HepG2 (cell line): ENCODE results near the gene RPF1. TPM values are rescaled to one million over a fixed set of nuclear protein-coding genes. Genes with fewer than 3 reads are reported as not detected.
A peak's percentile ranks its signal among the peaks of the same experiment; 100 is the strongest.

ENCODE experiments used
- ARHGAP35 ChIP-seq: sonication (generic); formaldehyde crosslinking; IDR thresholded peaks from 2 replicates; pipeline ENCODE4 v1.9.0; 2022; ENCODE audit warnings: mild to moderate bottlenecking, inconsistent platforms, moderate library complexity, missing genetic modification reagents, borderline replicate concordance
- ARNT2 ChIP-seq: sonication (generic); formaldehyde crosslinking; IDR thresholded peaks from 2 replicates; pipeline ENCODE4 v1.8.0; 2022; ENCODE audit warnings: mild to moderate bottlenecking, low read depth, missing genetic modification reagents, moderate library complexity
- HDAC1 ChIP-seq: sonication (generic); formaldehyde crosslinking; IDR thresholded peaks from 2 replicates; pipeline ENCODE4 v1.5.1; 2020; ENCODE audit warnings: mild to moderate bottlenecking, missing genetic modification reagents
- HNF1B ChIP-seq: sonication (generic); formaldehyde crosslinking; IDR thresholded peaks from 2 replicates; pipeline ENCODE4 v1.5.1; 2020; ENCODE audit warnings: mild to moderate bottlenecking, moderate library complexity, missing genetic modification reagents
- IKZF1 ChIP-seq: fragments of 450-650 bp; IDR thresholded peaks from 2 replicates; pipeline ENCODE4 v1.7.1; 2016
- MAFK ChIP-seq, 2 experiments: IDR thresholded peaks in 1 of 2; conservative IDR thresholded peaks in 1 of 2; 2 replicates each; pipeline ENCODE4 v1.6.1; 2011; ENCODE audit warnings: improper control_type of control experiment in 2 of 2, low read length in 2 of 2
- MED8 ChIP-seq: sonication (generic); formaldehyde crosslinking; IDR thresholded peaks from 2 replicates; pipeline ENCODE4 v1.8.1; 2023; ENCODE audit warnings: mild to moderate bottlenecking, missing genetic modification reagents; ENCODE audit not compliant: insufficient replicate concordance
- MIER3 ChIP-seq: IDR thresholded peaks from 2 replicates; pipeline ENCODE4 v1.6.1; 2016; ENCODE audit warnings: missing compliant biosample characterization, borderline replicate concordance
- ZNF207 ChIP-seq: fragments of 450-650 bp; IDR thresholded peaks from 2 replicates; pipeline ENCODE4 v1.6.1; 2016; ENCODE audit warnings: antibody characterized with exemption, borderline replicate concordance
- ZNF256 ChIP-seq: sonication (generic); formaldehyde crosslinking; conservative IDR thresholded peaks from 2 replicates; pipeline ENCODE4 v1.4.0; 2020; ENCODE audit warnings: missing genetic modification reagents
- ZNF34 ChIP-seq: sonication (generic); formaldehyde crosslinking; IDR thresholded peaks from 2 replicates; pipeline ENCODE4 v1.4.0; 2020; ENCODE audit warnings: mild to moderate bottlenecking, missing genetic modification reagents, borderline replicate concordance
- ZNF430 ChIP-seq: sonication (generic); formaldehyde crosslinking; IDR thresholded peaks from 2 replicates; pipeline ENCODE4 v1.9.0; 2021; ENCODE audit warnings: mild to moderate bottlenecking, missing genetic modification reagents
- polyA plus RNA-seq, 8 experiments: library from polyadenylated mRNA; depleted of rRNA in 3 of 8; stranded (reverse) in 7 of 8; unstranded in 1 of 8; fragments of >200 nt; fragmentation: Illumina TruSeq in 4 of 8; extraction: Trizol in 4 of 8; gene quantifications; 2 replicates each; pipeline versions ENCODE4 v1.2.1 to v1.2.3, GENCODE V29; 2011 to 2016; ENCODE audit warnings: low read depth in 4 of 8, missing spikeins in 1 of 8, mixed read lengths in 1 of 8; ENCODE audit not compliant: insufficient read depth in 1 of 8
- total RNA-seq, 5 experiments: library from RNA; depleted of rRNA; stranded (reverse); fragments of >200 nt; fragmentation: Illumina TruSeq; extraction: Trizol; gene quantifications; 2 replicates each; pipeline ENCODE4 v1.2.3, GENCODE V29; 2016; ENCODE audit warnings: low read depth in 1 of 5
- TF ChIP-seq, protein P1 (sequence below): sonication (generic); formaldehyde crosslinking; IDR thresholded peaks from 2 replicates; pipeline ENCODE4; 2020; ENCODE audit warnings: missing genetic modification reagents, mild to moderate bottlenecking, borderline replicate concordance
- TF ChIP-seq, protein P2 (sequence below): sonication (generic); formaldehyde crosslinking; IDR thresholded peaks from 2 replicates; pipeline ENCODE4 v1.5.1; 2020; ENCODE audit warnings: mild to moderate bottlenecking, missing genetic modification reagents, moderate library complexity
- TF ChIP-seq, protein P3 (sequence below): sonication (generic); formaldehyde crosslinking; IDR thresholded peaks from 2 replicates; pipeline ENCODE4 v1.5.0; 2020; ENCODE audit warnings: mild to moderate bottlenecking, missing genetic modification reagents

Gene RPF1
- total and polyA plus RNA-seq, 2 of the 13 experiments (the other 11 are each of a cell fraction or from before 2014, with no cell fraction given): 23.0 to 39.0 TPM

GRCh38 chr1:84504580-84505492 is 25.8 kb downstream of the RPF1 start (continued):
- TF ChIP-seq, protein P1, sequence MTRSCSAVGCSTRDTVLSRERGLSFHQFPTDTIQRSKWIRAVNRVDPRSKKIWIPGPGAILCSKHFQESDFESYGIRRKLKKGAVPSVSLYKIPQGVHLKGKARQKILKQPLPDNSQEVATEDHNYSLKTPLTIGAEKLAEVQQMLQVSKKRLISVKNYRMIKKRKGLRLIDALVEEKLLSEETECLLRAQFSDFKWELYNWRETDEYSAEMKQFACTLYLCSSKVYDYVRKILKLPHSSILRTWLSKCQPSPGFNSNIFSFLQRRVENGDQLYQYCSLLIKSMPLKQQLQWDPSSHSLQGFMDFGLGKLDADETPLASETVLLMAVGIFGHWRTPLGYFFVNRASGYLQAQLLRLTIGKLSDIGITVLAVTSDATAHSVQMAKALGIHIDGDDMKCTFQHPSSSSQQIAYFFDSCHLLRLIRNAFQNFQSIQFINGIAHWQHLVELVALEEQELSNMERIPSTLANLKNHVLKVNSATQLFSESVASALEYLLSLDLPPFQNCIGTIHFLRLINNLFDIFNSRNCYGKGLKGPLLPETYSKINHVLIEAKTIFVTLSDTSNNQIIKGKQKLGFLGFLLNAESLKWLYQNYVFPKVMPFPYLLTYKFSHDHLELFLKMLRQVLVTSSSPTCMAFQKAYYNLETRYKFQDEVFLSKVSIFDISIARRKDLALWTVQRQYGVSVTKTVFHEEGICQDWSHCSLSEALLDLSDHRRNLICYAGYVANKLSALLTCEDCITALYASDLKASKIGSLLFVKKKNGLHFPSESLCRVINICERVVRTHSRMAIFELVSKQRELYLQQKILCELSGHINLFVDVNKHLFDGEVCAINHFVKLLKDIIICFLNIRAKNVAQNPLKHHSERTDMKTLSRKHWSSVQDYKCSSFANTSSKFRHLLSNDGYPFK (CRISPR knock-in tag): no peak
- no peak for TF ChIP-seq IKZF1
- no peak for TF ChIP-seq ZNF34 (CRISPR knock-in tag)
- peak; percentile 63; the same call in 1 of the 2 replicates for TF ChIP-seq MIER3 (CRISPR knock-in tag)
- no peak for TF ChIP-seq ARHGAP35
- TF ChIP-seq, protein P2, sequence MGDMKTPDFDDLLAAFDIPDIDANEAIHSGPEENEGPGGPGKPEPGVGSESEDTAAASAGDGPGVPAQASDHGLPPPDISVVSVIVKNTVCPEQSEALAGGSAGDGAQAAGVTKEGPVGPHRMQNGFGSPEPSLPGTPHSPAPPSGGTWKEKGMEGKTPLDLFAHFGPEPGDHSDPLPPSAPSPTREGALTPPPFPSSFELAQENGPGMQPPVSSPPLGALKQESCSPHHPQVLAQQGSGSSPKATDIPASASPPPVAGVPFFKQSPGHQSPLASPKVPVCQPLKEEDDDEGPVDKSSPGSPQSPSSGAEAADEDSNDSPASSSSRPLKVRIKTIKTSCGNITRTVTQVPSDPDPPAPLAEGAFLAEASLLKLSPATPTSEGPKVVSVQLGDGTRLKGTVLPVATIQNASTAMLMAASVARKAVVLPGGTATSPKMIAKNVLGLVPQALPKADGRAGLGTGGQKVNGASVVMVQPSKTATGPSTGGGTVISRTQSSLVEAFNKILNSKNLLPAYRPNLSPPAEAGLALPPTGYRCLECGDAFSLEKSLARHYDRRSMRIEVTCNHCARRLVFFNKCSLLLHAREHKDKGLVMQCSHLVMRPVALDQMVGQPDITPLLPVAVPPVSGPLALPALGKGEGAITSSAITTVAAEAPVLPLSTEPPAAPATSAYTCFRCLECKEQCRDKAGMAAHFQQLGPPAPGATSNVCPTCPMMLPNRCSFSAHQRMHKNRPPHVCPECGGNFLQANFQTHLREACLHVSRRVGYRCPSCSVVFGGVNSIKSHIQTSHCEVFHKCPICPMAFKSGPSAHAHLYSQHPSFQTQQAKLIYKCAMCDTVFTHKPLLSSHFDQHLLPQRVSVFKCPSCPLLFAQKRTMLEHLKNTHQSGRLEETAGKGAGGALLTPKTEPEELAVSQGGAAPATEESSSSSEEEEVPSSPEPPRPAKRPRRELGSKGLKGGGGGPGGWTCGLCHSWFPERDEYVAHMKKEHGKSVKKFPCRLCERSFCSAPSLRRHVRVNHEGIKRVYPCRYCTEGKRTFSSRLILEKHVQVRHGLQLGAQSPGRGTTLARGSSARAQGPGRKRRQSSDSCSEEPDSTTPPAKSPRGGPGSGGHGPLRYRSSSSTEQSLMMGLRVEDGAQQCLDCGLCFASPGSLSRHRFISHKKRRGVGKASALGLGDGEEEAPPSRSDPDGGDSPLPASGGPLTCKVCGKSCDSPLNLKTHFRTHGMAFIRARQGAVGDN: no peak
- TF ChIP-seq ZNF207: no peak
- TF ChIP-seq ZNF256 (CRISPR knock-in tag): no peak
- TF ChIP-seq ZNF430 (CRISPR knock-in tag): no peak
- TF ChIP-seq HNF1B (CRISPR knock-in tag): no peak
- peak; percentile 47 for TF ChIP-seq HDAC1 (CRISPR knock-in tag)
- peak in 1 of 2 experiments; percentile 27; a peak in 1 of 4 replicates for TF ChIP-seq MAFK (conservative IDR thresholded peaks at IDR 0.05 in 1 of 2, IDR thresholded peaks at IDR 0.05 in 1 of 2; ENCODE audit: low read length in 2 of 2)
- TF ChIP-seq, protein P3, sequence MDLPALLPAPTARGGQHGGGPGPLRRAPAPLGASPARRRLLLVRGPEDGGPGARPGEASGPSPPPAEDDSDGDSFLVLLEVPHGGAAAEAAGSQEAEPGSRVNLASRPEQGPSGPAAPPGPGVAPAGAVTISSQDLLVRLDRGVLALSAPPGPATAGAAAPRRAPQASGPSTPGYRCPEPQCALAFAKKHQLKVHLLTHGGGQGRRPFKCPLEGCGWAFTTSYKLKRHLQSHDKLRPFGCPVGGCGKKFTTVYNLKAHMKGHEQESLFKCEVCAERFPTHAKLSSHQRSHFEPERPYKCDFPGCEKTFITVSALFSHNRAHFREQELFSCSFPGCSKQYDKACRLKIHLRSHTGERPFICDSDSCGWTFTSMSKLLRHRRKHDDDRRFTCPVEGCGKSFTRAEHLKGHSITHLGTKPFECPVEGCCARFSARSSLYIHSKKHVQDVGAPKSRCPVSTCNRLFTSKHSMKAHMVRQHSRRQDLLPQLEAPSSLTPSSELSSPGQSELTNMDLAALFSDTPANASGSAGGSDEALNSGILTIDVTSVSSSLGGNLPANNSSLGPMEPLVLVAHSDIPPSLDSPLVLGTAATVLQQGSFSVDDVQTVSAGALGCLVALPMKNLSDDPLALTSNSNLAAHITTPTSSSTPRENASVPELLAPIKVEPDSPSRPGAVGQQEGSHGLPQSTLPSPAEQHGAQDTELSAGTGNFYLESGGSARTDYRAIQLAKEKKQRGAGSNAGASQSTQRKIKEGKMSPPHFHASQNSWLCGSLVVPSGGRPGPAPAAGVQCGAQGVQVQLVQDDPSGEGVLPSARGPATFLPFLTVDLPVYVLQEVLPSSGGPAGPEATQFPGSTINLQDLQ (CRISPR knock-in tag): no peak
- TF ChIP-seq ARNT2 (CRISPR knock-in tag): no peak
- TF ChIP-seq MED8 (CRISPR knock-in tag): no peak
